ENCODE measurements around the gene ZDBF2.

- TF ChIP-seq POLR2A (IDR thresholded peaks at IDR 0.05; ENCODE audit: low read depth, low read length): no peak
- no peak for TF ChIP-seq TAF1 (IDR thresholded peaks at IDR 0.05; ENCODE audit: borderline replicate concordance, low read depth, low read length)
- no peak for TF ChIP-seq POLR2AphosphoS5 (IDR thresholded peaks at IDR 0.05; ENCODE audit: low read depth, low read length)
Observed at GRCh38 chr2:206328974-206329373, 54.5 kb downstream of the ZDBF2 start.

Data from GM12892 (cell line).